Measurements from ENCODE around the gene KCNH4. TPM values are rescaled to one million over a fixed set of nuclear protein-coding genes. Genes with fewer than 3 reads are reported as not detected.
A peak's percentile ranks its signal among the peaks of the same experiment; 100 is the strongest.

Gene KCNH4
- total RNA-seq, 1 donor from 2014 or later: not detected

GRCh38 chr17:42111871-42112551 is 68.9 kb downstream of the KCNH4 start:
- H3K36me3 ChIP-seq (ENCODE audit: control insufficient read depth, insufficient read depth, low read length): no peaks in the 10 kb centered on the region
- no peaks in the 10 kb centered on the region for H3K27me3 ChIP-seq (ENCODE audit: control insufficient read depth, insufficient read depth, low read length)
- H3K4me3 ChIP-seq (ENCODE audit: low read depth, low read length): peak overlapping the region; percentile 21
- TF ChIP-seq CTCF (IDR thresholded peaks at IDR 0.05; ENCODE audit: insufficient read depth, low read length, poor library complexity, severe bottlenecking): no peak
- no peak for DNase-seq (ENCODE audit: low read depth)

- no peak for DNase-seq (ENCODE audit: low read depth)
- no peak overlapping the region for H3K4me3 ChIP-seq (ENCODE audit: low read depth, low read length)
- no peak for TF ChIP-seq CTCF (IDR thresholded peaks at IDR 0.05; ENCODE audit: insufficient read depth, low read length, poor library complexity, severe bottlenecking)
- H3K27me3 ChIP-seq (ENCODE audit: control insufficient read depth, insufficient read depth, low read length): no peaks in the 10 kb centered on the region
- no peaks in the 10 kb centered on the region for H3K36me3 ChIP-seq (ENCODE audit: control insufficient read depth, insufficient read depth, low read length)
These were observed 69.7 kb downstream of the KCNH4 start for GRCh38 chr17:42111265-42111636.

GRCh38 chr17:42110301-42111264 is 70.4 kb downstream of the KCNH4 start:
- no peaks in the 10 kb centered on the region for H3K27me3 ChIP-seq (ENCODE audit: control insufficient read depth, insufficient read depth, low read length)
- no peak for DNase-seq (ENCODE audit: low read depth)
- no peak for TF ChIP-seq CTCF (IDR thresholded peaks at IDR 0.05; ENCODE audit: insufficient read depth, low read length, poor library complexity, severe bottlenecking)
- no peaks in the 10 kb centered on the region for H3K36me3 ChIP-seq (ENCODE audit: control insufficient read depth, insufficient read depth, low read length)
- no peak overlapping the region for H3K4me3 ChIP-seq (ENCODE audit: low read depth, low read length)

- TF ChIP-seq CTCF (IDR thresholded peaks at IDR 0.05; ENCODE audit: insufficient read depth, low read length, poor library complexity, severe bottlenecking): no peak
- no peak for DNase-seq (ENCODE audit: low read depth)
- H3K27me3 ChIP-seq (ENCODE audit: control insufficient read depth, insufficient read depth, low read length): no peaks in the 10 kb centered on the region
- no peak overlapping the region for H3K4me3 ChIP-seq (ENCODE audit: low read depth, low read length)
- no peaks in the 10 kb centered on the region for H3K36me3 ChIP-seq (ENCODE audit: control insufficient read depth, insufficient read depth, low read length)
These were observed 71.9 kb downstream of the KCNH4 start for GRCh38 chr17:42109086-42109485.

GRCh38 chr17:42107597-42108576 is 73.1 kb downstream of the KCNH4 start:
- DNase-seq (ENCODE audit: low read depth): no peak
- Histone ChIP-seq H3K27me3 (ENCODE audit: control insufficient read depth, insufficient read depth, low read length) (no peaks in the 10 kb centered on the region), H3K4me3 (ENCODE audit: low read depth, low read length) (peak overlapping the region; percentile 5), H3K36me3 (ENCODE audit: control insufficient read depth, insufficient read depth, low read length) (no peaks in the 10 kb centered on the region)
- TF ChIP-seq CTCF (IDR thresholded peaks at IDR 0.05; ENCODE audit: insufficient read depth, low read length, poor library complexity, severe bottlenecking): no peak

Measured in kidney epithelial cell (primary cell).